Loucy (cell line): ENCODE measurements around the gene UPF2.

Experiments
- EZH2phosphoT487 ChIP-seq: fragments of 200-600 bp; IDR thresholded peaks from 2 replicates; pipeline ENCODE4 v1.6.1; 2018; ENCODE audit warnings: antibody characterized with exemption, mild to moderate bottlenecking, moderate library complexity, borderline replicate concordance
- TF ChIP-seq, protein P1 (sequence below): fragments of 200-600 bp; sonication (generic); conservative IDR thresholded peaks from 2 replicates; pipeline ENCODE4 v1.5.1; 2014; ENCODE audit warnings: mild to moderate bottlenecking, antibody characterized with exemption, low read length

DNA sequence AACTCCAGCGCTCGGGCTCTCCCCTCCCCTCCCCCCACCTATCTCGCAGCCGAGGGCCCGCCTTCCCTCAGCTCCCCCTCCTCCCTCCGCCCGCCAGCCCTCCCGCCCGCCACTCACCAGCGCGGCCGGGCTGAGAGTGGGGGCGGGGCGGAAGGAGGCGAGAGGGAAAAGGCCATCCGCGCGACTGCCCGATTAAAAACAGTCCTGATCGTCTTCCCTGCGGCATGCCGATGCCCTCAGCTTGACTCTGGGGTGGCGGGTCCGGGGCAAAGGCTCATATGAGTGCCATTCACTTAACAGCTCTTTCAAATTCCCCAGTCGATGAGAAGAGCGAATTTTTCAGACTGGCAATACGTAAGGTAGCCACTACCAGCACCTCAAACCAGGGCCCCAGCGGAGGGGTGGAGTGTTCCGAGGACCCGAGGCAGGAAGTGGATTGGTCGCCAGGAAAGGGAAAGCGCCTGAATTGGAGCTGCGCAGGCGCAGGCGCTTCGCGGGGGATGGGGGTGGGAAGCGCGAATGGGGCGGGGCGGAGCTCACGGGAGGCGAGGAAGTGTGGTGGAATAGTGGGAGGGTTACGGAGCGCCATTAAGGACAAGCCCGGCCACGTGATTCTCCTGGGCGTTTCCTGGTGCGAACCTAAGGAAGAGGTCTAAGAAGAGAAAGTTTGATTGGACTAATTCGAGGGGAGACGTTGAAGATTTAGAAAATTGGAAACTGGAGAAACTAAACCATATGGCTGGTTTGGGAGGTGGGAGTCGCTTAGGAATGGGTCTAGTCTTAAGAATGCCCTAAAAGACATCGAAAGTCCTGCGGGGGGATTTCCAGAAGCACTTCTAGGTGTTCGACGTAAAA, at the start of gene UPF2:
- TF ChIP-seq, protein P1, sequence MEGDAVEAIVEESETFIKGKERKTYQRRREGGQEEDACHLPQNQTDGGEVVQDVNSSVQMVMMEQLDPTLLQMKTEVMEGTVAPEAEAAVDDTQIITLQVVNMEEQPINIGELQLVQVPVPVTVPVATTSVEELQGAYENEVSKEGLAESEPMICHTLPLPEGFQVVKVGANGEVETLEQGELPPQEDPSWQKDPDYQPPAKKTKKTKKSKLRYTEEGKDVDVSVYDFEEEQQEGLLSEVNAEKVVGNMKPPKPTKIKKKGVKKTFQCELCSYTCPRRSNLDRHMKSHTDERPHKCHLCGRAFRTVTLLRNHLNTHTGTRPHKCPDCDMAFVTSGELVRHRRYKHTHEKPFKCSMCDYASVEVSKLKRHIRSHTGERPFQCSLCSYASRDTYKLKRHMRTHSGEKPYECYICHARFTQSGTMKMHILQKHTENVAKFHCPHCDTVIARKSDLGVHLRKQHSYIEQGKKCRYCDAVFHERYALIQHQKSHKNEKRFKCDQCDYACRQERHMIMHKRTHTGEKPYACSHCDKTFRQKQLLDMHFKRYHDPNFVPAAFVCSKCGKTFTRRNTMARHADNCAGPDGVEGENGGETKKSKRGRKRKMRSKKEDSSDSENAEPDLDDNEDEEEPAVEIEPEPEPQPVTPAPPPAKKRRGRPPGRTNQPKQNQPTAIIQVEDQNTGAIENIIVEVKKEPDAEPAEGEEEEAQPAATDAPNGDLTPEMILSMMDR, result no peak
- TF ChIP-seq EZH2phosphoT487, result no peak
